K562 (cell line): ENCODE data around the gene LIN7A. TPM values are rescaled to one million over a fixed set of nuclear protein-coding genes. Genes with fewer than 3 reads are reported as not detected.

Source experiments
- ATAC-seq: fragments of 200-7000 bp; cut with Tn5 transposase; 3 replicates; pipeline ENCODE4 v1.9.1; 2020; ENCODE audit warnings: moderate library complexity
- BruUV-seq: library from RNA; stranded (reverse); fragments of 400-500 nt; replicated peaks from 2 replicates; lab custom pipeline; 2021; lab: Mats Ljungman, UMichigan
- CTCF ChIA-PET: fragments of 300-600 bp; formaldehyde crosslinking; extraction: SDS; loops from one replicate; lab custom pipeline; 2021; ENCODE audit warnings: low intra/inter-chr PET ratio; lab: Yijun Ruan, JAX
- POLR2A ChIA-PET: fragments of 300-600, 350-650 bp; sonication (Branson Sonifier 250); formaldehyde crosslinking; extraction: SDS; loops from one replicate; lab custom pipeline; 2021; ENCODE audit warnings: antibody characterized with exemption, inconsistent platforms; lab: Yijun Ruan, JAX
- DNase-seq, 4 experiments: peaks; one replicate each; pipeline versions ENCODE4 v3.0.0 to v3.0.0-alpha.2; 2011 to 2018; ENCODE audit warnings: low spot score in 3 of 4, mixed read lengths in 3 of 4; ENCODE audit errors: extremely low read depth in 1 of 4
- FAIRE-seq: peaks from 2 replicates; lab custom pipeline; 2011; peaks lifted over from hg19 to GRCh38; lab: Jason Lieb, UNC
- H2AFZ ChIP-seq: 2 replicates; pipeline ENCODE4 v1.6.0; 2011; ENCODE audit warnings: low read depth, low read length, control low read depth, inconsistent platforms
- H3K27ac ChIP-seq: fragments of 200-600 bp; 3 replicates; pipeline ENCODE4 v1.8.0; 2011; ENCODE audit warnings: low read depth, mild to moderate bottlenecking, control low read depth, inconsistent platforms, low read length, moderate library complexity, mixed read lengths; ENCODE audit errors: extremely low read depth
- H3K27me3 ChIP-seq, 2 experiments: fragments of 300-600 bp in 1 of 2; 2 replicates in 1 of 2; 3 replicates in 1 of 2; pipeline versions ENCODE4 v1.6.0 to v1.8.0; 2011; ENCODE audit warnings: inconsistent platforms in 2 of 2, low read length in 2 of 2, mild to moderate bottlenecking in 1 of 2, mixed read lengths in 1 of 2, moderate library complexity in 1 of 2; ENCODE audit not compliant: control insufficient read depth in 2 of 2, insufficient read depth in 2 of 2
- H3K36me3 ChIP-seq: fragments of 300-600 bp; 3 replicates; pipeline ENCODE4 v1.8.0; 2011; ENCODE audit warnings: mild to moderate bottlenecking, low read length, inconsistent platforms; ENCODE audit not compliant: control insufficient read depth, insufficient read depth
- H3K4me1 ChIP-seq, 2 experiments: fragments of 200-600 bp in 1 of 2; replicated peaks in 1 of 2; 2 replicates in 1 of 2; 3 replicates in 1 of 2; pipeline versions ENCODE4 v1.5.1 to v1.8.0; 2011; ENCODE audit warnings: inconsistent platforms in 2 of 2, low read length in 2 of 2, mild to moderate bottlenecking in 1 of 2, mixed read lengths in 1 of 2, moderate library complexity in 1 of 2; ENCODE audit not compliant: control insufficient read depth in 2 of 2, insufficient read depth in 2 of 2
- H3K4me2 ChIP-seq: 2 replicates; pipeline ENCODE4 v1.6.1; 2011; ENCODE audit warnings: low read length, control low read depth, inconsistent platforms, mixed read lengths; ENCODE audit not compliant: insufficient read depth
- H3K4me3 ChIP-seq: fragments of 200-600 bp; sonication (generic), shearing (Covaris generic); 2 replicates; pipeline ENCODE4 v1.5.1; 2016; ENCODE audit warnings: control low read depth, inconsistent platforms
- H3K79me2 ChIP-seq: fragments of 200-600 bp; 3 replicates; pipeline ENCODE4 v1.8.0; 2011; ENCODE audit warnings: low read length, inconsistent platforms; ENCODE audit not compliant: control insufficient read depth, insufficient read depth
- H3K9ac ChIP-seq, 2 experiments: 2 replicates each; pipeline versions ENCODE4 v1.6.0 to v1.6.1; 2011; ENCODE audit warnings: low read depth in 2 of 2, low read length in 2 of 2, control low read depth in 1 of 2, inconsistent platforms in 1 of 2, mild to moderate bottlenecking in 1 of 2, mixed read lengths in 1 of 2; ENCODE audit not compliant: insufficient read depth in 1 of 2
- H3K9me1 ChIP-seq: one replicate; pipeline ENCODE4 v1.6.0; 2011; ENCODE audit warnings: inconsistent platforms, mild to moderate bottlenecking, low read length, moderate library complexity; ENCODE audit not compliant: control insufficient read depth, insufficient read depth
- H3K9me3 ChIP-seq: replicated peaks from 2 replicates; pipeline ENCODE4 v1.5.1; 2011; ENCODE audit warnings: low read depth, low read length, inconsistent platforms; ENCODE audit not compliant: control insufficient read depth, insufficient read depth
- H4K20me1 ChIP-seq: replicated peaks from 2 replicates; pipeline ENCODE4 v1.6.1; 2011; ENCODE audit warnings: low read length, inconsistent platforms, mixed read lengths; ENCODE audit not compliant: control insufficient read depth, insufficient read depth
- BCLAF1 ChIP-seq, 2 experiments: fragments of 450-650 bp in 1 of 2; IDR thresholded peaks; 2 replicates each; pipeline ENCODE4 v1.6.1; 2011 to 2017; ENCODE audit warnings: low read depth in 2 of 2, antibody characterized with exemption in 1 of 2, borderline replicate concordance in 1 of 2, low read length in 1 of 2, mild to moderate bottlenecking in 1 of 2, mixed read lengths in 1 of 2; ENCODE audit not compliant: control insufficient read depth in 1 of 2
- MBD2 ChIP-seq: sonication (generic); IDR thresholded peaks from 2 replicates; pipeline ENCODE4 v1.6.1; 2016; ENCODE audit warnings: low read depth, borderline replicate concordance
- SAFB2 ChIP-seq: fragments of 200-400 bp; formaldehyde crosslinking; IDR thresholded peaks from 2 replicates; pipeline ENCODE4 v1.6.1; 2018; ENCODE audit warnings: borderline replicate concordance, low read length, low read depth, moderate library complexity; ENCODE audit not compliant: severe bottlenecking
- SAP30 ChIP-seq: fragments of 200-600 bp; sonication (generic); IDR thresholded peaks from 2 replicates; pipeline ENCODE4 v1.6.1; 2012; ENCODE audit warnings: borderline replicate concordance, low read depth, mild to moderate bottlenecking, moderate library complexity, low read length, control low read depth, inconsistent platforms; ENCODE audit not compliant: insufficient read depth, poor library complexity, severe bottlenecking
- ZNF311 ChIP-seq: fragments of 250-450 bp; sonication (Bioruptor Pico); IDR thresholded peaks from 2 replicates; pipeline ENCODE4 v1.4.0; 2020; ENCODE audit warnings: mild to moderate bottlenecking, moderate library complexity
- WGBS: fragments of 100-300 bp; shearing (Covaris generic); methylation state at CpG from one replicate; pipeline ENCODE4 v1.1.6; 2016; ENCODE audit warnings: low coverage, mixed read lengths; ENCODE audit not compliant: insufficient coverage; ENCODE audit errors: missing lambda C conversion rate; 5-methylcytosine and 5-hydroxymethylcytosine counted together
- in situ Hi-C: fragments of 300-500 bp; cut with MboI; formaldehyde crosslinking; loops from 4 replicates; pipeline ENCODE4 v1.15.0; 2018; ENCODE audit warnings: inconsistent platforms, mixed read lengths
- intact Hi-C: fragments of 100-400 bp; cut with micrococcal nuclease; formaldehyde crosslinking; loops from 2 replicates; pipeline ENCODE4 v1.14.2; 2022
- polyA plus RNA-seq, 8 experiments: library from polyadenylated mRNA; depleted of rRNA in 4 of 8; stranded (reverse) in 5 of 8; unstranded in 3 of 8; fragments of >200 nt; fragmentation: Nextera tagmentation in 2 of 8; fragmentation: Illumina TruSeq in 1 of 8; extraction: Ambion mirVana in 2 of 8; extraction: Trizol in 1 of 8; gene quantifications; 2 replicates each; pipeline versions ENCODE4 v1.2.1 to v1.2.3, GENCODE V29; 2011 to 2014; ENCODE audit warnings: inconsistent platforms in 1 of 8, missing spikeins in 1 of 8
- total RNA-seq, 7 experiments: library from RNA; depleted of rRNA in 6 of 7; stranded (reverse); fragments of >200 nt in 6 of 7; fragmentation: Illumina TruSeq in 2 of 7; extraction: Trizol in 2 of 7; gene quantifications; 2 replicates each; pipeline versions ENCODE4 v1.2.1 to v1.2.3, GENCODE V29; 2011 to 2021; ENCODE audit warnings: low replicate concordance in 1 of 7

LIN7A gene
- total and polyA plus RNA-seq, 9 of the 15 experiments (the other 6 are each of a cell fraction or from before 2014, with no cell fraction given): not detected

- WGBS: 0% methylated on average over 1 of the region's 1 CpG
- H3K9ac ChIP-seq: no peak overlapping the region
- TF ChIP-seq ZNF311 (CRISPR knock-in tag) (no peak), SAP30 (no peak), SAFB2 (no peak), MBD2 (no peak), BCLAF1 (IDR thresholded peaks at IDR 0.05; ENCODE audit: borderline replicate concordance in 1 of 2, control insufficient read depth in 1 of 2, low read depth in 2 of 2, low read length in 1 of 2) (no peak)
- no TSS peak for BruUV-seq
- in situ Hi-C loops (no loop called here), intact Hi-C loops (no loop called here)
- ChIA-PET POLR2A (no interaction called here), CTCF (no interaction called here)
- DNase-seq: no peak
- H3K9me3 ChIP-seq: no peaks in the 10 kb centered on the region
- no peak overlapping the region for H3K4me3 ChIP-seq
- no peak overlapping the region for H3K27ac ChIP-seq
- H3K4me2 ChIP-seq: no peak overlapping the region
- H3K79me2 ChIP-seq: no peaks in the 10 kb centered on the region
- no peaks in the 10 kb centered on the region for H3K4me1 ChIP-seq
- no peak for ATAC-seq
- H2AFZ ChIP-seq: no peak overlapping the region
- no peaks in the 10 kb centered on the region for H3K9me1 ChIP-seq
- FAIRE-seq: no peak
- no peaks in the 10 kb centered on the region for H3K27me3 ChIP-seq
- no peaks in the 10 kb centered on the region for H4K20me1 ChIP-seq
- no peaks in the 10 kb centered on the region for H3K36me3 ChIP-seq
Measured at GRCh38 chr12:80781313-80781712, 156.4 kb downstream of the LIN7A start.
